CD4-positive, alpha-beta memory T cell (primary cell): Measurements from ENCODE around the gene HERC4. TPM values are rescaled to one million over a fixed set of nuclear protein-coding genes. Genes with fewer than 3 reads are reported as not detected.

Source experiments
- CTCF ChIA-PET: fragments of 350-600 bp; sonication (Branson Sonifier 250); formaldehyde crosslinking; loops from one replicate; lab custom pipeline; 2021; ENCODE audit warnings: inconsistent platforms; ENCODE audit not compliant: partially characterized antibody; lab: Charles Lee
- POLR2A ChIA-PET: fragments of 350-600 bp; sonication (Branson Sonifier 250); formaldehyde crosslinking; loops from one replicate; lab custom pipeline; 2021; ENCODE audit not compliant: partially characterized antibody; lab: Charles Lee
- DNase-seq, 5 donors: peaks; one replicate each; pipeline versions ENCODE4 v3.0.0 to v3.0.0-alpha.2; 2020 to 2022; ENCODE audit warnings: mixed read lengths in 1 of 5
- H3K27ac ChIP-seq: one replicate; pipeline ENCODE4 v1.7.0; 2013; ENCODE audit warnings: low read depth, low read length
- H3K27me3 ChIP-seq: 2 replicates; pipeline ENCODE4 v1.7.0; 2013; ENCODE audit warnings: mild to moderate bottlenecking, low read length, moderate library complexity; ENCODE audit not compliant: insufficient read depth
- H3K36me3 ChIP-seq: 2 replicates; pipeline ENCODE4 v1.7.0; 2013; ENCODE audit warnings: mild to moderate bottlenecking, low read length, moderate library complexity; ENCODE audit not compliant: insufficient read depth
- H3K4me1 ChIP-seq: 2 replicates; pipeline ENCODE4 v1.7.0; 2013; ENCODE audit warnings: mild to moderate bottlenecking, low read length, moderate library complexity; ENCODE audit not compliant: insufficient read depth
- H3K4me3 ChIP-seq, 2 donors: one replicate each; pipeline ENCODE4 v1.7.0; 2013; ENCODE audit warnings: low read length in 2 of 2, mild to moderate bottlenecking in 1 of 2
- H3K9me3 ChIP-seq, 2 donors: one replicate each; pipeline ENCODE4 v1.7.0; 2013; ENCODE audit warnings: low read length in 2 of 2, control low read depth in 1 of 2; ENCODE audit not compliant: control insufficient read depth in 1 of 2
- H3K27ac Mint-ChIP-seq, 7 donors: one replicate each; pipeline ENCODE4 v1.8.0; 2020 to 2021; ENCODE audit warnings: mixed read lengths in 7 of 7, mild to moderate bottlenecking in 6 of 7, inconsistent platforms in 3 of 7, moderate library complexity in 3 of 7
- H3K27me3 Mint-ChIP-seq, 2 donors: one replicate each; pipeline ENCODE4 v1.8.0; 2020 to 2021; ENCODE audit warnings: mixed read lengths in 2 of 2
- H3K36me3 Mint-ChIP-seq, 2 donors: one replicate each; pipeline ENCODE4 v1.8.0; 2020 to 2021; ENCODE audit warnings: mixed read lengths in 2 of 2, inconsistent platforms in 1 of 2, mild to moderate bottlenecking in 1 of 2
- H3K4me1 Mint-ChIP-seq, 4 donors: one replicate each; pipeline ENCODE4 v1.8.0; 2020 to 2021; ENCODE audit warnings: mixed read lengths in 4 of 4, mild to moderate bottlenecking in 1 of 4
- H3K4me3 Mint-ChIP-seq, 8 donors: one replicate each; pipeline ENCODE4 v1.8.0; 2020 to 2021; ENCODE audit warnings: mixed read lengths in 8 of 8, mild to moderate bottlenecking in 7 of 8, moderate library complexity in 6 of 8, inconsistent platforms in 3 of 8
- H3K9me3 Mint-ChIP-seq, 8 donors: one replicate each; pipeline ENCODE4 v1.8.0; 2020 to 2021; ENCODE audit warnings: mixed read lengths in 8 of 8, mild to moderate bottlenecking in 5 of 8, inconsistent platforms in 3 of 8, moderate library complexity in 1 of 8
- intact Hi-C: fragments of 100-400 bp; cut with micrococcal nuclease; formaldehyde crosslinking; loops from one replicate; pipeline ENCODE4 v1.15.1; 2023
- polyA plus RNA-seq, 2 donors: library from polyadenylated mRNA; unstranded; fragments of 300-500 nt; fragmentation: Illumina TruSeq; gene quantifications; one replicate each; pipeline ENCODE4 v1.2.3, GENCODE V29; 2021
- total RNA-seq, 2 experiments: library from RNA; stranded (reverse); gene quantifications; one replicate each; pipeline ENCODE4 v1.2.3, GENCODE V29; 2021

Gene HERC4
- total RNA-seq (100 to 1,000 TPM; 104 to 117 TPM), polyA plus RNA-seq (10 to 100 TPM; 15.7 to 28.4 TPM)

DNA sequence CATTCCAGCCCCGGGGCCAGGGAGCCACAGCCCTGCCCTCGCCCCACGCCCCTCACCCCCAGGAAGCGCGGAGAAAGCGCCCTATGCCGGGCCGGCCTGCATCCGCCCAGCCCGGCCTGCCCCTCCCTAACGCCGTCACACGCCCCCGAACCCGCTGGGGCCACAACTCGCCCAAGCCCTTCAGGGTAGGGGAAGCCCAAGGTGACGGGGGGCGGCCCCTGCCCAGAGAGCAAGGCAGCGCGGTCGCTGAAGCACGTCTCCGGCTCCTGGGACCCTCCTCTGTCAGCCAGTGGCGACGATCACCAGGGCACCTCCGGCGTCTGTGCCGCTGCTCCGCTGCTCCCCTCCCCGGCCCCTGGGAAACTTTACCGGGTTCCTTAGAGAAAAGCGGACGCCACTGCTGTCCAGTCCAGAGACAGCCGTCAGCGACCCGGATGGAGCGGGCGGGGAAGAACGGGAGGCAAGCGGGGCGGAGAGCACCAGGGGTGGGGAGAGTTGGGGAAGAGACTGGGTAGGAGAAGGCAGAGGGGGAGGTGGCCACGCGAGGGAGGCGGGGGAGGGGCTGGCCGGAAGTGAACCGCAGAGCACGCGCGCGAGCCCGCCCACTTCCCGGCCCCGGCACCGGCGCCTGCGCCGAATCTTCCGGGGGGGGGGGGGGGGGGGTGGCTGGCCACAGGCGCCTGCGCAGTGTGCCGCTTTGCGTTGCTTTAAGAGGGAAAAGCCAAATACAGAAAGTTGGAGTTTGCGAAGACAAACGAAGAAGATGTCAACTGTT lies at the start of gene HERC4:
Gene HERC4 (minus strand): TSS at position 509 of the 775 bp plus-strand sequence. CDS start 2,175 bp downstream, outside the sequence.
- Histone ChIP-seq H3K4me3 (peak within 1 kb of the TSS; percentile 53 to 99), H3K36me3 (no peaks in the 10 kb centered on the region), H3K9me3 (no peaks in the 10 kb centered on the region), H3K27me3 (no peaks in the 10 kb centered on the region), H3K4me1 (peaks cover 39% of the 10 kb centered on the region), H3K27ac (peak within 1 kb of the TSS; percentile 98)
- no peaks in the 10 kb centered on the region for H3K27me3 Mint-ChIP-seq
- no peaks in the 10 kb centered on the region for H3K9me3 Mint-ChIP-seq
- POLR2A ChIA-PET, result interaction anchor here (0.6 to 1.1 kb wide), 5 partner anchors 17 to 310 kb away, joined by 3 to 6 read pairs (median 4); partner anchors contain the start of genes HNRNPH3, PBLD and SIRT1
- peak within 1 kb of the TSS; percentile 91 to 98 (median 95) for H3K27ac Mint-ChIP-seq
- CTCF ChIA-PET, result no interaction called here
- peaks cover 6 to 23% of the 10 kb centered on the region in 2 donors for H3K36me3 Mint-ChIP-seq
- intact Hi-C loops, result loop anchor here (1.0 to 10.0 kb wide), 7 partner anchors 43 to 650 kb away; partner anchors contain the start of genes CCAR1 and SIRT1
- H3K4me3 Mint-ChIP-seq, result peak within 1 kb of the TSS; percentile 95 to 99 (median 98)
- DNase-seq, result peak; percentile 88 to 92 (median 89)
- H3K4me1 Mint-ChIP-seq, result peaks cover 30 to 48% (median 39%) of the 10 kb centered on the region in 4 donors

GRCh38 chr10:68124718-68125117 lies 49.6 kb upstream of the HERC4 start:
- Histone ChIP-seq H3K27me3 (no peaks in the 10 kb centered on the region), H3K9me3 (no peaks in the 10 kb centered on the region), H3K4me3 (no peak overlapping the region), H3K36me3 (no peaks in the 10 kb centered on the region), H3K27ac (no peak overlapping the region), H3K4me1 (no peaks in the 10 kb centered on the region)
- DNase-seq, result no peak
- ChIA-PET POLR2A (no interaction called here), CTCF (interaction anchor here (0.5 kb wide), 1 partner anchor 31 kb away, joined by 4 read pairs; no protein-coding TSS in a partner anchor)
- no peak overlapping the region for H3K4me3 Mint-ChIP-seq
- intact Hi-C loops, result no loop called here
- no peaks in the 10 kb centered on the region for H3K4me1 Mint-ChIP-seq
- H3K36me3 Mint-ChIP-seq, result no peaks in the 10 kb centered on the region
- no peaks in the 10 kb centered on the region for H3K9me3 Mint-ChIP-seq
- peaks cover 0 to 3% of the 10 kb centered on the region in 2 donors for H3K27me3 Mint-ChIP-seq
- H3K27ac Mint-ChIP-seq, result no peak overlapping the region

GRCh38 chr10:68121852-68122251 lies 46.8 kb upstream of the HERC4 start:
- Histone ChIP-seq H3K27ac (no peak overlapping the region), H3K9me3 (no peaks in the 10 kb centered on the region), H3K4me1 (no peaks in the 10 kb centered on the region), H3K36me3 (no peaks in the 10 kb centered on the region), H3K27me3 (no peaks in the 10 kb centered on the region), H3K4me3 (no peak overlapping the region)
- intact Hi-C loops, result no loop called here
- H3K36me3 Mint-ChIP-seq, result no peaks in the 10 kb centered on the region
- no peak overlapping the region for H3K27ac Mint-ChIP-seq
- POLR2A ChIA-PET, result no interaction called here
- CTCF ChIA-PET, result no interaction called here
- H3K9me3 Mint-ChIP-seq, result peaks cover 0 to 2% (median 0%) of the 10 kb centered on the region in 8 donors
- DNase-seq, result no peak
- H3K4me1 Mint-ChIP-seq, result peaks cover 0 to 5% (median under 1%) of the 10 kb centered on the region in 4 donors
- H3K4me3 Mint-ChIP-seq, result no peak overlapping the region
- H3K27me3 Mint-ChIP-seq, result peaks cover 2 to 3% of the 10 kb centered on the region in 2 donors

GRCh38 chr10:68121020-68121743 lies 46.1 kb upstream of the HERC4 start:
- Mint-ChIP-seq H3K27ac (no peak overlapping the region), H3K9me3 (peaks cover 0 to 2% (median 0%) of the 10 kb centered on the region in 8 donors), H3K36me3 (no peaks in the 10 kb centered on the region), H3K27me3 (peaks cover 2 to 3% of the 10 kb centered on the region in 2 donors), H3K4me1 (peaks cover 0 to 5% (median under 1%) of the 10 kb centered on the region in 4 donors), H3K4me3 (no peak overlapping the region)
- Histone ChIP-seq H3K27me3 (no peaks in the 10 kb centered on the region), H3K4me1 (no peaks in the 10 kb centered on the region), H3K4me3 (no peak overlapping the region), H3K27ac (no peak overlapping the region), H3K9me3 (no peaks in the 10 kb centered on the region), H3K36me3 (no peaks in the 10 kb centered on the region)
- CTCF ChIA-PET, result interaction anchor here (1.3 kb wide), 1 partner anchor 35 kb away, joined by 4 read pairs; no protein-coding TSS in a partner anchor
- POLR2A ChIA-PET, result no interaction called here
- intact Hi-C loops, result no loop called here
- no peak for DNase-seq

GRCh38 chr10:68118657-68119056 lies 43.6 kb upstream of the HERC4 start:
- no peaks in the 10 kb centered on the region for H3K27me3 ChIP-seq
- Mint-ChIP-seq H3K9me3 (peaks cover 0 to 2% (median 0%) of the 10 kb centered on the region in 8 donors), H3K4me3 (no peak overlapping the region), H3K27me3 (peaks cover 6 to 9% of the 10 kb centered on the region in 2 donors), H3K27ac (peak overlapping the region in 1 of 7 donors; percentile 44), H3K36me3 (no peaks in the 10 kb centered on the region), H3K4me1 (peaks cover 0 to 5% (median under 1%) of the 10 kb centered on the region in 4 donors)
- H3K4me1 ChIP-seq, result no peaks in the 10 kb centered on the region
- POLR2A ChIA-PET, result no interaction called here
- H3K27ac ChIP-seq, result no peak overlapping the region
- H3K4me3 ChIP-seq, result no peak overlapping the region
- intact Hi-C loops, result no loop called here
- no peaks in the 10 kb centered on the region for H3K9me3 ChIP-seq
- CTCF ChIA-PET, result no interaction called here
- no peak for DNase-seq
- no peaks in the 10 kb centered on the region for H3K36me3 ChIP-seq

DNA sequence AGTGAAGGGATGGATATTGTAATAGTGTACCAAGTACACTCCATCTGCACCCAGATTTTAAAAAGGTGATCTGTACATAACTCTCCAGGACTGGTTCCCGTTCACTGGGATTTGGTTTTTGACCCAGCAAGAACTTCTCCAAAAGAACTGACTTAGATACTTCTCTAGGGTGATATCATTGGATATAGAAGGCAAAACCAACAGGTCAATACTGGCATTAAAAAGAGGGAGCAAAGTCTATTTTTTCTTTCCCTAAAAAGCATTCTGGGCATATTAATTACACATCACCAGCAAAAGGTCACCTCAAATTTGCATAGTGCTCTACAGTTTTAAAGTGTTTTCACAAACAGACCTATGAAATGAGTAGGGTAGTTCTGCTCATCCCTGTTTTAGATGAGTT lies 37.8 kb upstream of the HERC4 start:
- H3K36me3 ChIP-seq, result no peaks in the 10 kb centered on the region
- H3K27ac ChIP-seq, result no peak overlapping the region
- Mint-ChIP-seq H3K4me3 (no peak overlapping the region), H3K27ac (no peak overlapping the region), H3K9me3 (peaks cover 0 to 2% (median 0%) of the 10 kb centered on the region in 8 donors), H3K4me1 (no peaks in the 10 kb centered on the region), H3K27me3 (peaks cover 9 to 13% of the 10 kb centered on the region in 2 donors), H3K36me3 (no peaks in the 10 kb centered on the region)
- DNase-seq, result no peak
- H3K9me3 ChIP-seq, result no peaks in the 10 kb centered on the region
- H3K4me1 ChIP-seq, result no peaks in the 10 kb centered on the region
- ChIA-PET POLR2A (no interaction called here), CTCF (no interaction called here)
- intact Hi-C loops, result no loop called here
- no peak overlapping the region for H3K4me3 ChIP-seq
- no peaks in the 10 kb centered on the region for H3K27me3 ChIP-seq

DNA sequence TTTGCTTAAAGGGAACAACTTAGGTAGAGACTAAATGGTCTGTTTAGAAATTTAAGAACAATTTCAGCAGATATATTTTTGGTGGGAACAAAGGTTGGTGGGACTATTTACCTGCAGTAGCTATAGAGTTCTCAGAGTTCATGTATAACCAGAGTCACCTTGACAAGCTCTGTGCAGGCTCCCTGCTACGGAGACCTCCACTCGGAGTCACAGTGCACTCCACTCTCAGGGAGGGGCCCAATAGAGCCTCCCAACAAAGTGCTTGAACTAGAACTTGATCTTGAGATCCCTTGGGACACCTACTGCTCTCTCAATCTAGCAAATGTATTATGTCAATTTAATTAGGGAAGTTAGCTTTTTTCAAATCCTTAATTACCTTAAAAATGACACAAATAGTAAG lies 36.5 kb upstream of the HERC4 start:
- Histone ChIP-seq H3K4me1 (no peaks in the 10 kb centered on the region), H3K4me3 (no peak overlapping the region), H3K27ac (no peak overlapping the region), H3K36me3 (no peaks in the 10 kb centered on the region), H3K9me3 (no peaks in the 10 kb centered on the region), H3K27me3 (no peaks in the 10 kb centered on the region)
- intact Hi-C loops, result no loop called here
- no peaks in the 10 kb centered on the region for H3K4me1 Mint-ChIP-seq
- no peak overlapping the region for H3K27ac Mint-ChIP-seq
- peaks cover 11 to 12% of the 10 kb centered on the region in 2 donors for H3K27me3 Mint-ChIP-seq
- ChIA-PET POLR2A (no interaction called here), CTCF (interaction anchor here (0.6 kb wide), 1 partner anchor 9 kb away, joined by 3 read pairs; no protein-coding TSS in a partner anchor)
- H3K9me3 Mint-ChIP-seq, result peaks cover 0 to 2% (median 0%) of the 10 kb centered on the region in 8 donors
- H3K36me3 Mint-ChIP-seq, result no peaks in the 10 kb centered on the region
- DNase-seq, result no peak
- H3K4me3 Mint-ChIP-seq, result no peak overlapping the region
